Thyroid gland (tissue), 4 donors: ENCODE measurements around the gene FBXL19. TPM values are rescaled to one million over a fixed set of nuclear protein-coding genes. Genes with fewer than 3 reads are reported as not detected.

Source experiments
- DNase-seq, 2 donors: peaks; one replicate each; pipeline ENCODE4 v3.0.0-alpha.2; 2019
- H3K27ac ChIP-seq, 3 donors: fragments of 200-600 bp; sonication (generic); 1 replicate in 2 of 3; 2 replicates in 1 of 3; pipeline ENCODE4 v1.5.1; 2016 to 2019; ENCODE audit warnings: mild to moderate bottlenecking in 1 of 3, moderate library complexity in 1 of 3
- H3K27me3 ChIP-seq: fragments of 200-600 bp; sonication (generic); one replicate; pipeline ENCODE4 v1.5.1; 2019
- H3K36me3 ChIP-seq, 2 donors: fragments of 200-600 bp; sonication (generic); one replicate each; pipeline ENCODE4 v1.5.1; 2016 to 2019
- H3K4me1 ChIP-seq, 2 donors: fragments of 200-600 bp; sonication (generic); one replicate each; pipeline ENCODE4 v1.5.1; 2017 to 2019
- H3K4me3 ChIP-seq, 3 donors: fragments of 200-600 bp; sonication (generic); replicated peaks in 1 of 3; 1 replicate in 2 of 3; 2 replicates in 1 of 3; pipeline ENCODE4 v1.5.1; 2016; ENCODE audit warnings: mild to moderate bottlenecking in 1 of 3
- H3K9me3 ChIP-seq: fragments of 200-600 bp; sonication (generic); one replicate; pipeline ENCODE4 v1.5.1; 2017
- POLR2A ChIP-seq, 2 donors: fragments of 450-650 bp; IDR thresholded peaks; one replicate each; pipeline ENCODE4 v1.6.1; 2017; ENCODE audit warnings: antibody characterized with exemption in 2 of 2, mild to moderate bottlenecking in 2 of 2, moderate library complexity in 1 of 2
- WGBS, 2 donors: methylation state at CpG; one replicate each; pipeline ENCODE4 v1.1.5; 2017; 5-methylcytosine and 5-hydroxymethylcytosine counted together
- intact Hi-C: fragments of 100-400 bp; cut with DNase I; formaldehyde crosslinking; loops from one replicate; pipeline ENCODE4 v1.15.1; 2023
- total RNA-seq, 4 donors: library from RNA; depleted of rRNA; stranded (reverse); fragments of >200 nt; gene quantifications; one replicate each; pipeline ENCODE4 v1.2.3, GENCODE V29; 2016
- TF ChIP-seq, protein P1 (sequence below), 6 experiments: fragments of 200-600 bp in 3 of 6; fragments of 450-650 bp in 3 of 6; sonication (generic) in 3 of 6; IDR thresholded peaks; one replicate each; pipeline ENCODE4 v1.5.1; 2016 to 2019; ENCODE audit warnings: antibody characterized with exemption in 6 of 6, mild to moderate bottlenecking in 2 of 6, inconsistent platforms in 1 of 6, moderate library complexity in 1 of 6

The FBXL19 gene
- total RNA-seq, 4 donors from 2014 or later, result 11.7 to 24.0 (median 14.4) TPM

DNA sequence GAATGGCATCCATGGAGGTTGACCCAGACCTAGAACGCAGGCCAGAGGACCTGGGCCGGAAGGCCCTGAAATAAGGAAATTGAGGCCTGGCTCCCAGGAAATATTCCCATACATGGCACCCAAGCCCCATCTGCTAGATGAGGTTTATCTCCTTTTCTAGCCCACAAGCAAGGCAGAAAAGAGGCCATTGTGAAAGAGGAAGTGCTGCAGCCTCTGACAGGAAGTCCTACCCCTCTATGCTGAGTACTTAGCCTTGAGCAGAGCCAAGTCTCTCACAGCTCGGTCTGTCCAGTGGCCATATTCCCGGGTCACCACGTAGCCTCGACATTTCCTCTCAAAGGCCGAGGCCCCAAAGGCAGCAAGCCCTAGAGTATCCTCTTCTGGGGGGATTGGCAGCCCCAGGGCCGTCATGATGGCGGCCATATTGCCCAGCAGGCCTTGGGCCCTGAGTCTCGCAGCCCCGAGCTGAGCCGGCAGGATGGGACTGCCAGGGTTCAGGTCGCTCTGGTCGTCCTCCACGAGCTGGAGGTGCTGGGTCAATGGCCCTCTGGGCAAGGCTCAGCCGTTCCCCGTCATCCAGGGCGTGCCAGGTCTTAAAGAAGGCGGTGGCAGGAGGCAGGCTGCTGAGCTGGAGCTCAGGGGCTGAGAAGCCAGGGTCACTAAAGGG is 19.1 kb upstream of the FBXL19 start:
- intact Hi-C loops, result loop anchor here (5.0 kb wide), 1 partner anchor 242 kb away; no protein-coding TSS in a partner anchor

DNA sequence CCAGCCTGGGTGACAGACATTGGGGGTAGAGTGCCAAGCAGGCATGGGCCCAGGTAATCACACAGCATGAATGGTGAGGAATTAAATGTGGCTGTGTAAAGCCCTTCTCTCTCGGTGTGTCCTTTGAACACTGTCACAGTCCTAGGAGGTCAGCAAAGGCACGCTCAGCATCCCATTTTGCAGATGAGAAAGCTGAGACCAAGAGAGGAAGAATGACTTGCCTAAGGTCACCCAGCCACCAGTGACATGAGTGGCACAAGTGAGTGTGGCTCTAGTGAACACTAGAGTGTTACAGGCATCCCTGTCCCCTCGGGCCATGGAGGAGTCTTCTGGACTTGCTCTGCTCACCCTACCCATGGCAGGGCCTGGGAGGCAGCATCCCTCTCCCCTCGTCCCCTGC is 16.3 kb upstream of the FBXL19 start:
- intact Hi-C loops, result no loop called here
- Histone ChIP-seq H3K36me3 (no peaks in the 10 kb centered on the region), H3K9me3 (no peaks in the 10 kb centered on the region), H3K4me1 (peaks cover 0 to 11% of the 10 kb centered on the region in 2 donors), H3K27me3 (no peaks in the 10 kb centered on the region), H3K27ac (no peak overlapping the region), H3K4me3 (no peak overlapping the region)
- TF ChIP-seq POLR2A (IDR thresholded peaks at IDR 0.05), result no peak
- TF ChIP-seq, protein P1, sequence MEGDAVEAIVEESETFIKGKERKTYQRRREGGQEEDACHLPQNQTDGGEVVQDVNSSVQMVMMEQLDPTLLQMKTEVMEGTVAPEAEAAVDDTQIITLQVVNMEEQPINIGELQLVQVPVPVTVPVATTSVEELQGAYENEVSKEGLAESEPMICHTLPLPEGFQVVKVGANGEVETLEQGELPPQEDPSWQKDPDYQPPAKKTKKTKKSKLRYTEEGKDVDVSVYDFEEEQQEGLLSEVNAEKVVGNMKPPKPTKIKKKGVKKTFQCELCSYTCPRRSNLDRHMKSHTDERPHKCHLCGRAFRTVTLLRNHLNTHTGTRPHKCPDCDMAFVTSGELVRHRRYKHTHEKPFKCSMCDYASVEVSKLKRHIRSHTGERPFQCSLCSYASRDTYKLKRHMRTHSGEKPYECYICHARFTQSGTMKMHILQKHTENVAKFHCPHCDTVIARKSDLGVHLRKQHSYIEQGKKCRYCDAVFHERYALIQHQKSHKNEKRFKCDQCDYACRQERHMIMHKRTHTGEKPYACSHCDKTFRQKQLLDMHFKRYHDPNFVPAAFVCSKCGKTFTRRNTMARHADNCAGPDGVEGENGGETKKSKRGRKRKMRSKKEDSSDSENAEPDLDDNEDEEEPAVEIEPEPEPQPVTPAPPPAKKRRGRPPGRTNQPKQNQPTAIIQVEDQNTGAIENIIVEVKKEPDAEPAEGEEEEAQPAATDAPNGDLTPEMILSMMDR (IDR thresholded peaks at IDR 0.05), result no peak
- no peak for DNase-seq
- 88 to 90% methylated on average over 2 to 4 of the region's 4 CpGs for WGBS, 2 donors

More for the DNA sequence above, 19.1 kb upstream of the FBXL19 start:
- H3K27me3 ChIP-seq, result no peaks in the 10 kb centered on the region
- H3K27ac ChIP-seq, result peak overlapping the region; percentile 40 to 61 (median 44)
- TF ChIP-seq POLR2A (IDR thresholded peaks at IDR 0.05), result no peak
- TF ChIP-seq, protein P1 (IDR thresholded peaks at IDR 0.05), result no peak
- DNase-seq, result no peak
- 85 to 95% methylated on average over 9 to 12 of the region's 19 CpGs for WGBS, 2 donors
- H3K4me1 ChIP-seq, result peaks cover 5 to 11% of the 10 kb centered on the region in 2 donors
- no peaks in the 10 kb centered on the region for H3K9me3 ChIP-seq
- H3K36me3 ChIP-seq, result no peaks in the 10 kb centered on the region
- H3K4me3 ChIP-seq, result no peak overlapping the region

DNA sequence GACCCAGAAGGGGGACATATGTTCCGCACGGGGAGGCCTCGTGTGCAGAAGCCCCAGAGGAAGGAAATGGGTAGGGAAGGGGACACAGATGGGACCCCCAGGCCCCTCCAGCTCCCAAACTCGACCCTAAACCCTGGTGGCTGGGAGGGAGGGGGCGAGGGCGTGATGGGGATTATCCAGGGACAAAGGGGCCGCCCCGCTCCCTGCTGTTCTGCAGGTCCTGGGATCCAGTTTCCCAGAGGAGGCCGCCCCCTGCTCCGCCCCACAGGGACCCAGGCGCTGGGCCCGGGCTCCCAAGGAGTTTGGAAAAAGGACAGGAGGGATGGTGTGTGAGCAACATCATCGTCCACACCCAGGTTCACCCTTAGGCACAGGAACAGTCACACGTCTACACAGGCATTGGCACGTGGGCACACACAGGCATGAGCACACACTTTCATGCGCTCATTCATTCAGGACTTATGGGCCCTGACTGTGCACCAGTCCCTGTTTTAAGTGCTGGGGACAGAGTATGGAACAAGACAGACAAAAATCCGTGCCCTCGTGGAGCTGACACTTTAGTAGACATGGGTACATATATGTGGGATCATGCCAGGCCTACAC is 12.8 kb upstream of the FBXL19 start:
- 71 to 74% methylated on average over 14 to 17 of the region's 18 CpGs for WGBS, 2 donors
- TF ChIP-seq POLR2A (IDR thresholded peaks at IDR 0.05), result no peak
- TF ChIP-seq, protein P1 (IDR thresholded peaks at IDR 0.05), result no peak
- intact Hi-C loops, result no loop called here
- H3K27me3 ChIP-seq, result no peaks in the 10 kb centered on the region
- no peaks in the 10 kb centered on the region for H3K9me3 ChIP-seq
- no peaks in the 10 kb centered on the region for H3K4me1 ChIP-seq
- H3K36me3 ChIP-seq, result no peaks in the 10 kb centered on the region
- no peak overlapping the region for H3K27ac ChIP-seq
- DNase-seq, result no peak
- H3K4me3 ChIP-seq, result no peak overlapping the region

- no peak overlapping the region for H3K4me3 ChIP-seq
- TF ChIP-seq POLR2A (IDR thresholded peaks at IDR 0.05), result no peak
- TF ChIP-seq, protein P1 (IDR thresholded peaks at IDR 0.05), result no peak
- WGBS, 2 donors, result 90 to 99% methylated on average over 6 of the region's 6 CpGs
- DNase-seq, result no peak
- no peaks in the 10 kb centered on the region for H3K9me3 ChIP-seq
- H3K27ac ChIP-seq, result no peak overlapping the region
- H3K27me3 ChIP-seq, result no peaks in the 10 kb centered on the region
- intact Hi-C loops, result no loop called here
- no peaks in the 10 kb centered on the region for H3K36me3 ChIP-seq
- H3K4me1 ChIP-seq, result no peaks in the 10 kb centered on the region
These were observed 10.5 kb upstream of the FBXL19 start for GRCh38 chr16:30912794-30913412.

DNA sequence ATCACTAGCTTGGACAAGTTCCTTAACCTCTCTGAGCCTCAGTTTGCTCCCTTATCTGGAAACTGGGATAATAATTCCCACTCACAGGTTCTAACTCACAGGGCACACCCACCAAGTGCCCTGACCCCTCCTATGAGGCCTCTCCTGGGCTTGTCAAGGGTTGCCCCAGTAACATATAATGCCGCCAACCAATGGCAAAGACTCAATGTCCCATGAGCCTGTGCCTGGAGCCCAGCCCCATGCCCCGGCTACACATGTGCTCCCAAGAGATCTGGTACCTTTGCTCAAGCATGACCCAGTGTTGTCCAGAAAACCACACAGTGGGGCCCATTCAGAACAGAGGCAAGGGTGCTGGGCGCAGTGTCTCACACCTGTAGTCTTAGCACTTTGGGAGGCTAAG is 8.5 kb upstream of the FBXL19 start:
- Histone ChIP-seq H3K4me1 (no peaks in the 10 kb centered on the region), H3K27me3 (no peaks in the 10 kb centered on the region), H3K36me3 (no peaks in the 10 kb centered on the region), H3K27ac (no peak overlapping the region), H3K9me3 (no peaks in the 10 kb centered on the region), H3K4me3 (no peak overlapping the region)
- no peak for DNase-seq
- intact Hi-C loops, result no loop called here
- WGBS, 2 donors, result 90 to 97% methylated on average over 2 to 3 of the region's 3 CpGs
- no peak for TF ChIP-seq POLR2A (IDR thresholded peaks at IDR 0.05)
- TF ChIP-seq, protein P1 (IDR thresholded peaks at IDR 0.05), result no peak
